Psoas muscle (tissue), 8 donors: ENCODE data around the gene PHTF1. TPM values are rescaled to one million over a fixed set of nuclear protein-coding genes. Genes with fewer than 3 reads are reported as not detected.

Source experiments
- ATAC-seq, 4 donors: fragments of 200-7000 bp; cut with Tn5 transposase; one replicate each; pipeline ENCODE4 v1.9.1; 2020; ENCODE audit warnings: moderate library complexity in 3 of 4, mild to moderate bottlenecking in 2 of 4
- DNase-seq, 2 donors: peaks; one replicate each; pipeline ENCODE4 v3.0.0-alpha.2; 2020
- H3K27ac ChIP-seq: fragments of 200-600 bp; one replicate; pipeline ENCODE4 v1.8.0; 2022
- H3K27me3 ChIP-seq, 3 donors: fragments of 200-600 bp in 1 of 3; one replicate each; pipeline versions ENCODE4 v1.6.1 to v1.8.0; 2013 to 2022; ENCODE audit warnings: low read length in 2 of 3, mild to moderate bottlenecking in 2 of 3, moderate library complexity in 1 of 3; ENCODE audit not compliant: insufficient read depth in 3 of 3
- H3K36me3 ChIP-seq, 2 donors: fragments of 200-600 bp in 1 of 2; one replicate each; pipeline versions ENCODE4 v1.6.1 to v1.8.0; 2013 to 2022; ENCODE audit warnings: low read depth in 1 of 2, mild to moderate bottlenecking in 1 of 2, moderate library complexity in 1 of 2; ENCODE audit not compliant: insufficient read depth in 1 of 2
- H3K4me1 ChIP-seq: fragments of 200-600 bp; one replicate; pipeline ENCODE4 v1.8.0; 2022
- H3K4me3 ChIP-seq: fragments of 200-600 bp; one replicate; pipeline ENCODE4 v1.8.0; 2022; ENCODE audit warnings: mild to moderate bottlenecking
- H3K9me3 ChIP-seq: fragments of 200-600 bp; one replicate; pipeline ENCODE4 v1.8.0; 2022
- CTCF ChIP-seq: fragments of 200-600 bp; IDR thresholded peaks from one replicate; pipeline ENCODE4 v1.8.0; 2022; ENCODE audit warnings: antibody characterized with exemption
- WGBS, 3 donors: extraction: QIAGEN DNeasy Blood & Tissue Kit; methylation state at CpG; one replicate each; pipeline versions ENCODE4 v1.1.6 to v1.1.7; 2013; 5-methylcytosine and 5-hydroxymethylcytosine counted together
- intact Hi-C, 2 donors: fragments of 100-400 bp; cut with DNase I; formaldehyde crosslinking; loops; one replicate each; pipeline versions ENCODE4 v1.11.0 to v1.14.2; 2022
- polyA plus RNA-seq, 3 donors: library from polyadenylated mRNA; stranded (reverse); fragments of 200-250 nt; gene quantifications; one replicate each; pipeline ENCODE4 v1.2.3, GENCODE V29; 2013
- total RNA-seq, 4 donors: library from RNA; stranded (reverse); fragmentation: NEBNext Ultra II Directional in 2 of 4; extraction: Animal tissue kit (Norgen Biotek cat#: 25700) in 2 of 4; gene quantifications; one replicate each; pipeline versions ENCODE4 v1.2.1 to v1.2.4, GENCODE V29; 2021 to 2023
- donor health status: healthy with polysubstance abuse.
- donor health status: DM: no; HTN: no; CAD: no; lungs with moderate emphysema.
- donor health status: Bipolar disorder and iron deficiency.
- donor health status: healthy.
- donor health status: DM: yes; HTN: yes; CAD: no.
- donor health status: DM: no; HTN: no; CAD: no.
- donor health status: DM: no; HTN: no; CAD: no.
- donor health status: DM: yes; HTN: yes; CAD: no.

The PHTF1 gene
- total and polyA plus RNA-seq, 7 donors = 6.0 to 14.0 (median 9.4) TPM

- peaks cover 3 to 36% of the 10 kb centered on the region in 2 donors for H3K36me3 ChIP-seq
- WGBS, 3 donors = 93 to 95% (median 95%) methylated on average over 3 of the region's 3 CpGs
Observed at GRCh38 chr1:113714606-113715269, 44.5 kb downstream of the PHTF1 start.

DNA sequence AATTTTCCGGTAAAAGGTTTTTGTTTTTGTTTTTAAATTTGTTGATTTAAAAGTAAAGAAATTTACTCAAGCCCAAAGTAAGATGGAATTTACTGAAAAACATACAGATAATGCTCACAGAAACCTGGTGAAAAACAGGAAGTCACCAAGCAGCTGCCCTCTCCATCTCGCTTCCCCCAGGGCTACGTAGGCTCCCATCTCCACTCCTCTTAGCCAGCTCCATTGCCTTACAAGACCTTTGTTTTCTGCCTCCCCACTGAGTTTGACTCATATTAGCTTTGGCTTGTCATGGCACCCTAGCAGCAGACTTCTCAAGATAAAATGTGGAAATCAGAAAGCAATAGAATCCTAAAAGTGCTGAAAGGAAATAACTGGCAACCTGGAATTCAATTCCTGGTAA, 57.9 kb downstream of the PHTF1 start:
- intact Hi-C loops = no loop called here
- Histone ChIP-seq H3K27me3 (no peaks in the 10 kb centered on the region), H3K36me3 (peaks cover 0 to 38% of the 10 kb centered on the region in 2 donors), H3K27ac (no peak overlapping the region), H3K4me3 (no peak overlapping the region), H3K4me1 (no peaks in the 10 kb centered on the region), H3K9me3 (no peaks in the 10 kb centered on the region)
- TF ChIP-seq CTCF = no peak
- DNase-seq = no peak
- no peak for ATAC-seq
- WGBS, 3 donors = 87 to 92% (median 89%) methylated on average over 3 of the region's 3 CpGs

More at GRCh38 chr1:113714606-113715269, 44.5 kb downstream of the PHTF1 start:
- no peak for DNase-seq
- H3K27me3 ChIP-seq = no peaks in the 10 kb centered on the region
- H3K9me3 ChIP-seq = no peaks in the 10 kb centered on the region
- H3K4me1 ChIP-seq = no peaks in the 10 kb centered on the region
- TF ChIP-seq CTCF = no peak
- intact Hi-C loops = no loop called here
- no peak overlapping the region for H3K27ac ChIP-seq
- no peak for ATAC-seq
- H3K4me3 ChIP-seq = no peak overlapping the region

GRCh38 chr1:113694910-113695309, 64.4 kb downstream of the PHTF1 start:
- ATAC-seq = no peak
- H3K27ac ChIP-seq = no peak overlapping the region

DNA sequence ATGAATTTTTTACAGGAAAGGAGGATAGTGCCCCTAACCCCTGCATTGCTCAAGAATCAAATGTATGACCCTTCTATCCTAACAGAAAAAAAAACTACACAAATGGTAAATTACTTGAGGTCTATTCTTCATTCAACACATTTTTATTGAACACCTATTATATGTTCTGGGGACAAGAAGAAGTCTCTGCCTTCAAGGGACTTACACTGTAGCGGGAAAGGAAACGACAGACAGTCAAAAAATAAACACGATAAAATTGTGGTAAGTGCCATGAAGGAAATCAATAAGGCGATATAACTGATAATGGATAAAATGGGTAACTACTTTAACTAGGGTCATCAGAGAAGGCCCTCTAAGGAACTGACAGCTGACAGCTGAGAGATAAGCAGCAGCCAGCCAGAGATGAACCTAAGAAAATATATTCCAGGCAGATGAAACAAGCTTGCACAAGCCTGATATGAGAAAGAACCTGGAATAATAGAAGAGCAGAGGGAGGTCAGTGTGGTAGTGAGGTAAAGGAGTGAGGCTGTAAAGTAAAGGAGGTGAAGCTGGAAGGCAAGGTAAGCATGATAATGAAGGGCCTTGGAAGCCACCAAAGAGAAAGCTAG, 66.4 kb downstream of the PHTF1 start:
- Histone ChIP-seq H3K4me1 (no peaks in the 10 kb centered on the region), H3K4me3 (no peak overlapping the region), H3K9me3 (peaks cover 15% of the 10 kb centered on the region), H3K36me3 (peaks cover 5 to 44% of the 10 kb centered on the region in 2 donors), H3K27me3 (no peaks in the 10 kb centered on the region), H3K27ac (no peak overlapping the region)
- intact Hi-C loops = no loop called here
- TF ChIP-seq CTCF = no peak
- 97 to 99% (median 97%) methylated on average over 4 of the region's 4 CpGs for WGBS, 3 donors
- DNase-seq (no peak), ATAC-seq (no peak)

More at GRCh38 chr1:113694910-113695309, 64.4 kb downstream of the PHTF1 start:
- intact Hi-C loops = no loop called here
- no peak overlapping the region for H3K4me3 ChIP-seq
- peaks cover 5 to 45% of the 10 kb centered on the region in 2 donors for H3K36me3 ChIP-seq
- peaks cover 15% of the 10 kb centered on the region for H3K9me3 ChIP-seq
- no peak for TF ChIP-seq CTCF
- no peaks in the 10 kb centered on the region for H3K27me3 ChIP-seq
- H3K4me1 ChIP-seq = no peaks in the 10 kb centered on the region
- no peak for DNase-seq
